A673 (cell line): ENCODE data around the gene CPLX3. TPM values are rescaled to one million over a fixed set of nuclear protein-coding genes. Genes with fewer than 3 reads are reported as not detected.
"Not testable (repeated sequence)": the region's sequence is repeated elsewhere in the genome, so short reads cannot be mapped to it uniquely, and the experiment has no call there.

ENCODE experiments used
- BruUV-seq: library from RNA; stranded (reverse); fragments of 400-500 nt; replicated peaks from 2 replicates; lab custom pipeline; 2021; lab: Mats Ljungman, UMichigan
- CTCF ChIA-PET: fragments of 300-600 bp; sonication (Branson Sonifier 250); formaldehyde crosslinking; loops from one replicate; lab custom pipeline; 2022; ENCODE audit warnings: antibody characterized with exemption; lab: Charles Lee
- POLR2A ChIA-PET: fragments of 300-600 bp; sonication (Branson Sonifier 250); formaldehyde crosslinking; loops from one replicate; lab custom pipeline; 2022; ENCODE audit warnings: antibody characterized with exemption; ENCODE audit not compliant: low non-redundant PET; lab: Charles Lee
- DNase-seq: peaks from one replicate; pipeline ENCODE4 v3.0.0-alpha.2; 2015; ENCODE audit warnings: low spot score
- H3K27ac ChIP-seq: fragments of 200-600 bp; sonication (generic); 2 replicates; pipeline ENCODE4 v1.5.1; 2016; ENCODE audit warnings: mixed run types, low read depth, mild to moderate bottlenecking, mixed read lengths, antibody characterized with exemption, low read length; ENCODE audit not compliant: poor library complexity, severe bottlenecking
- H3K27me3 ChIP-seq: fragments of 200-600 bp; sonication (generic); replicated peaks from 2 replicates; pipeline ENCODE4 v1.6.1; 2017; ENCODE audit warnings: mixed run types, low read depth, mild to moderate bottlenecking, mixed read lengths, antibody characterized with exemption, low read length; ENCODE audit not compliant: insufficient read depth, poor library complexity
- H3K36me3 ChIP-seq: fragments of 200-600 bp; sonication (generic); 2 replicates; pipeline ENCODE4 v1.6.1; 2016; ENCODE audit warnings: mixed run types, mild to moderate bottlenecking, mixed read lengths, antibody characterized with exemption, low read length; ENCODE audit not compliant: insufficient read depth, poor library complexity, severe bottlenecking
- H3K4me1 ChIP-seq: fragments of 200-600 bp; sonication (generic); 2 replicates; pipeline ENCODE4 v1.6.1; 2017; ENCODE audit warnings: mixed run types, mild to moderate bottlenecking, mixed read lengths, antibody characterized with exemption, low read length; ENCODE audit not compliant: insufficient read depth, poor library complexity, severe bottlenecking
- H3K4me3 ChIP-seq: fragments of 200-600 bp; sonication (generic); 2 replicates; pipeline ENCODE4 v1.5.1; 2016; ENCODE audit warnings: low read depth, mixed run types, mild to moderate bottlenecking, mixed read lengths, low read length; ENCODE audit not compliant: poor library complexity, severe bottlenecking
- H3K9me3 ChIP-seq: fragments of 200-600 bp; sonication (generic); 2 replicates; pipeline ENCODE4 v1.6.1; 2016; ENCODE audit warnings: mixed run types, low read depth, mild to moderate bottlenecking, mixed read lengths, antibody characterized with exemption, low read length; ENCODE audit not compliant: poor library complexity, severe bottlenecking
- EZH2 ChIP-seq: fragments of 200-600 bp; sonication (generic); IDR thresholded peaks from 2 replicates; pipeline ENCODE4 v1.6.1; 2017; ENCODE audit warnings: borderline replicate concordance, low read depth, mild to moderate bottlenecking, mixed read lengths, antibody characterized with exemption, low read length; ENCODE audit not compliant: poor library complexity, severe bottlenecking
- intact Hi-C: fragments of 100-400 bp; cut with micrococcal nuclease; formaldehyde crosslinking; loops from one replicate; pipeline ENCODE4 v1.10.0; 2022; ENCODE audit not compliant: unreplicated experiment
- total RNA-seq: library from RNA; stranded (reverse); gene quantifications from 2 replicates; pipeline ENCODE4 v1.2.3, GENCODE V29; 2021
- TF ChIP-seq, protein P1 (sequence below): fragments of 300-800, 200-600 bp; sonication (generic); conservative IDR thresholded peaks from 2 replicates; pipeline ENCODE4 v1.5.1; 2017; ENCODE audit warnings: low read depth, mild to moderate bottlenecking, antibody characterized with exemption, low read length, moderate library complexity, mixed read lengths

The CPLX3 gene
- total RNA-seq, 1 experiment from 2014 or later, result 0.17 TPM

GRCh38 chr15:74784426-74785193 is 41.8 kb upstream of the CPLX3 start:
- Histone ChIP-seq H3K27ac (peak overlapping the region; percentile 42), H3K36me3 (peaks cover 7% of the 10 kb centered on the region), H3K9me3 (no peaks in the 10 kb centered on the region), H3K4me1 (peaks cover 70% of the 10 kb centered on the region), H3K27me3 (no peaks in the 10 kb centered on the region), H3K4me3 (no peak overlapping the region)
- TF ChIP-seq EZH2, result no peak
- TF ChIP-seq, protein P1, sequence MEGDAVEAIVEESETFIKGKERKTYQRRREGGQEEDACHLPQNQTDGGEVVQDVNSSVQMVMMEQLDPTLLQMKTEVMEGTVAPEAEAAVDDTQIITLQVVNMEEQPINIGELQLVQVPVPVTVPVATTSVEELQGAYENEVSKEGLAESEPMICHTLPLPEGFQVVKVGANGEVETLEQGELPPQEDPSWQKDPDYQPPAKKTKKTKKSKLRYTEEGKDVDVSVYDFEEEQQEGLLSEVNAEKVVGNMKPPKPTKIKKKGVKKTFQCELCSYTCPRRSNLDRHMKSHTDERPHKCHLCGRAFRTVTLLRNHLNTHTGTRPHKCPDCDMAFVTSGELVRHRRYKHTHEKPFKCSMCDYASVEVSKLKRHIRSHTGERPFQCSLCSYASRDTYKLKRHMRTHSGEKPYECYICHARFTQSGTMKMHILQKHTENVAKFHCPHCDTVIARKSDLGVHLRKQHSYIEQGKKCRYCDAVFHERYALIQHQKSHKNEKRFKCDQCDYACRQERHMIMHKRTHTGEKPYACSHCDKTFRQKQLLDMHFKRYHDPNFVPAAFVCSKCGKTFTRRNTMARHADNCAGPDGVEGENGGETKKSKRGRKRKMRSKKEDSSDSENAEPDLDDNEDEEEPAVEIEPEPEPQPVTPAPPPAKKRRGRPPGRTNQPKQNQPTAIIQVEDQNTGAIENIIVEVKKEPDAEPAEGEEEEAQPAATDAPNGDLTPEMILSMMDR, result no peak
- CTCF ChIA-PET, result interaction anchor here (2.9 kb wide), 1 partner anchor 16 kb away, joined by 8 read pairs; no protein-coding TSS in a partner anchor
- intact Hi-C loops, result no loop called here
- DNase-seq, result no peak
- TSS peak; percentile 29 for BruUV-seq
- POLR2A ChIA-PET, result no interaction called here

- peaks cover 8% of the 10 kb centered on the region for H3K36me3 ChIP-seq
- DNase-seq, result no peak
- peaks cover 71% of the 10 kb centered on the region for H3K4me1 ChIP-seq
- peak overlapping the region; percentile 23 for H3K27ac ChIP-seq
- BruUV-seq, result no TSS peak
- POLR2A ChIA-PET, result no interaction called here
- CTCF ChIA-PET, result interaction anchor here (0.6 to 1.0 kb wide), 2 partner anchors 115 to 901 kb away, joined by 4 to 8 read pairs; no protein-coding TSS in a partner anchor
- H3K27me3 ChIP-seq, result no peaks in the 10 kb centered on the region
- H3K4me3 ChIP-seq, result no peak overlapping the region
- no peaks in the 10 kb centered on the region for H3K9me3 ChIP-seq
- TF ChIP-seq EZH2, result no peak
- TF ChIP-seq, protein P1, result no peak
- intact Hi-C loops, result no loop called here
These were observed 41.0 kb upstream of the CPLX3 start for GRCh38 chr15:74785194-74786032.

DNA sequence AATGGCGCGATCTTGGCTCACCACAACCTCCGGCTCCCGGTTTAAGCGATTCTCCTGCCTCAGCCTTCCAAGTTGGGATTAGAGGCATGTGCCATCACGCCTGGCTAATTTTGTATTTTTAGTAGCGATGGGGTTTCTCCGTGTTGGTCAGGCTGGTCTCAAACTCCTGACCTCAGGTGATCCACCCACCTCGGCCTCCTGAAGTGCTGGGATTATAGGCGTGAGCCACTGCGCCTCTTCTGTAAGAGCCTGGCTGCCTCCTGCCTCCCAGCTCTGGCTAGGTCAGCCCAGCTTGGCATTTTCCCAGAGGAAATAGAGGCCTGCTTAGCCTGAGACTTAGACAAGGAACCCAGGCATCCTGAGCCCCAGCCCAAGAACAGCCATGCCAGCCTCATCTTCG is 40.3 kb upstream of the CPLX3 start:
- H3K9me3 ChIP-seq, DNase-seq, BruUV-seq, POLR2A ChIA-PET, H3K27ac ChIP-seq, H3K27me3 ChIP-seq, H3K4me3 ChIP-seq, intact Hi-C loops, H3K36me3 ChIP-seq: not testable (repeated sequence)
- CTCF ChIA-PET, result interaction anchor here (1.0 kb wide), 2 partner anchors 9 to 115 kb away, joined by 4 to 8 read pairs; no protein-coding TSS in a partner anchor
- H3K4me1 ChIP-seq, result peaks cover 71% of the 10 kb centered on the region
